MM.1S (cell line): ENCODE measurements around the gene RHBDD1.

Source experiments
- CTCF ChIP-seq: fragments of 300-600 bp; sonication (generic); IDR thresholded peaks from 2 replicates; pipeline ENCODE4 v1.5.1; 2016; ENCODE audit warnings: antibody characterized with exemption, low read length, mixed read lengths
- EZH2 ChIP-seq: fragments of 300-600 bp; sonication (generic); optimal IDR thresholded peaks from 2 replicates; pipeline ENCODE3; 2017; ENCODE audit warnings: low read depth, mild to moderate bottlenecking, antibody characterized with exemption, low read length, mixed read lengths

- TF ChIP-seq CTCF (no peak), EZH2 (no peak)
Measured at GRCh38 chr2:226898121-226898520, 62.3 kb downstream of the RHBDD1 start.
